ENCODE measurements around the gene ANKMY1.

Gene ANKMY1

DNA sequence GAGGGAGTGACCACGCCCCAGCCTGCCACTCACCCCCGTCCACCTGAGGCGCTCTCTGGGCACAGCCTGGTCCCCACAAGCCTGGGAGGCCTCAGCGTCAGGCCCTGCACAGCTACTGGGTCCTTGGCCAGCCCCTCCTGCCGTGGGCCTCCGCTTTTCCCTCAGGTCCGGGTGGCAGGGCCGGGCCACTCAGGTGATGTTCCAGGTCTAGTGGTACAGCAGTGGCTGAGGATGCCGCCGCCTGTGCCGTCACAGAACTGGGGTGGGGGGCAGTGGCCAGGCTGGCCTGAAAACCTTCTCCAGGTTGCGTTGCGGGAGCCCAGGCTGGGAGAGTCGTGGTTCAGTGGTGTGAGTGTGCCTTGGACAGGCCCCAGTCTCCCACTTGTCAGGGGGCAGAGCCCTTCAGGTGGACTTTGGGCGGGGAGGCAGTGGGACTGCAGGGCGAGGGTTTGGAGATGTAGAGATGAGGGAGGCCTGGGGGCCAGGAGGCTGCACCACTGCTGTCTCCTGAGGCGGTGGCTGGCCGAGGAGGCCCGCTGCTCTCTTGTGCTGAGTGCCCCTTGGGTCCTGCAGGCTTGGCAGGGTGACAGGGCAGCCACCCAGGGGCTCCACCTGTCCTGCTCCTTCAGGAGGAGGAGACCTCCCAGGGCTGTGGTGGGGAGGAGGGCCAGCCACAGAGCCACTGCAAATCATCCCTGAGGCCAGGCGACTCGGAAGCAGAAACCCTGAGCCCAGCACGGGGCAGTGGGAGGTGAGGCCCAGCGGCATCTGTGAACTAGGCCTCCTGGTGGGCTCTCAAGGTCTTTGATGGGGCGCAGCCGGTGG is 114.7 kb downstream of the ANKMY1 start:
- no peak for DNase-seq

DNA sequence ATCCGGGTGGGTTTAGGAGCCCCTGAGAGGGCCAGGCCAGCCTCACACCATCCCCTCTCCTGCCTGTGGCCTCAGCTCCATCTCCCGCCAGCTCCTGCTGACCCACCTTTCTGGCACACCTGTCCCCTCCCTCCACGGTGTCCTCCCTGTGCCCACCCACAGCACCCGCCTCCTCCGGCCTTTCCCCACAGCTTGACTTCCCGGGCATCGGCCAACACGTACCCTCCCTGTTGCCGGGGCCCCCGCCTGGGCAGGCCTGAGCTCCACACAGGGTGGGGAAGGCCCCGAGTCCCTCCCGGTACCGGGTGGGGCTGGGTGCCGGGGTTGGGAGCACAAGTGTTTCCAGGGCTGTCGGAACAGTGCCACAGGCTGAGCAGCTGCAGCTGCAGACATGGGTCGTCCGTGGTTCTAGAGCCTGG is 115.8 kb downstream of the ANKMY1 start:
- DNase-seq: no peak

DNA sequence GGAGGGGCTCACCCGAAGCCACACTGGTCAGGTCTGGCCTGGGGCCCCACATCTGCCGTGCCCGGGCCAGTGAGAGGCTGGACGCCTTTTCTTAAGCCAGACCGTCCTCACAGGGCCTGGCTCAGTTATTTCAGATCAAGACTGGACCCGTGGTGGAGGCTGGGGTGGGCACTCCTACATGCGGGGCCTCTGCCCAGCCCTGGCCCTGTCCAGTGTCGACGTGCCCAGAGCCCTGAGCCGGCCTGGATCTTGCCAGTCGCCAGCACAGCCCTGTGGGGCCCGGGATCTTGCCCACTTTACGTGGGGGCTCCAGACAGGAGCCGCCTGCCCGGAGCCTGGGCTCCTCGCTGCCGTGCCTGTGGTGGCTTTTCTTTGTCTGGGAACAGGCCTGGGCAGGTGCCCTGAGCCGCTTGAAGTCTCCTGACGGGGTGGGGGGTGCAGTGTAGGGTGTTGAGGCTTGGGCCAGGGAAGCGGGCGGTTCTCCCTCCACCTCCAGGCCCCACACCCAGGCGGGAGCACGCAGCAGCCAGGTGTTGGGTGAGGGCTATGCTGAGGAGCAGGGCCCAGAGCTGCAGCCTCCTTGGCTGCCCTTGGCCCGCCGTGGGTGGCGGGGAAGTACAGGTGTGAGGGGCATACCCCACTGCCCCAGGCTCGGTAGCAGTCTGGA is 116.3 kb downstream of the ANKMY1 start:
- DNase-seq: no peak

DNA sequence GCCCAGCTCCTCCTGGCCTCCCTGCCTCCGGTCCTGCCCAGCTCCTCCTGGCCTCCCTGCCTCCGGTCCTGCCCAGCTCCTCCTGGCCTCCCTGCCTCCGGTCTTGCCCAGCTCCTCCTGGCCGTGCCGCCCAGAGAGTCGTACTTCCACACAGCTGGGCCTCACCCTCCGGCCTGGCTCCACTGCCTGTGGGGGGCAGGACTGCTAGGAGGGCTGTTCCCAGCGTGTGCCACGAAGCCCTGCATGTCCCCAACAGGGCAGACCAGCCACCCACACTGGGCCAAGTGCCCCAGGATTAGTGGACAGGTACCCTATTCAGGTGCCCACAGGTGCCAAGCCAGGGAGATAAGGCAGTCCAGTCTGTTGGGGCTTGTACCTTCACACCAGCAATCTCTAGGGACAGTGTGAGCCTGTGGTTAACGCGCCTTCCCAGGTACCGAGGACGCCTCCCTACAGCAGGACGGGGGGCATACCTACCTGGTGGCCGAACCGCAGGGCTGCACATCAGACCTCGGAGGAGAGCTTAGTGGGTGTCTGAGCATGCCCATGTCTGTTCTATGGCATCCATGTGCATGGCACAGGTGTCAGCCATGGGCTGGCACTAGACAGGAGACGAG is 117.0 kb downstream of the ANKMY1 start:
- no peak for DNase-seq

DNA sequence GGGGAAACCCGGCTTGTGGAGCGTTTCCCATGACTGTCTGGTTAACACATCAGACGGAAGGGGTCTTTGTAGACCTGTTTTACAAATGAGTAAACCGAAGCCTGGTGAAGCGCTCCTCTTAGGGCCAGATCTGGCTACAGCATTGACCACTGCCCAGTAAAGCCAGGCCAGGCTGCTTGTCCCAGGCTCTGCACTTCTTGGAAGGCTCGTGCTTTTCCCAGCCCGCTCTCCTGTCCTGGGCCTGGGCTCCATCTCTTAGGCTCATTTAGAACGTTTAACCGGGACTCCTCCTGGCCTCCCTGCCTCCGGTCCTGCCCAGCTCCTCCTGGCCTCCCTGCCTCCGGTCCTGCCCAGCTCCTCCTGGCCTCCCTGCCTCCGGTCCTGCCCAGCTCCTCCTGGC is 117.5 kb downstream of the ANKMY1 start:
- no peak for DNase-seq

DNA sequence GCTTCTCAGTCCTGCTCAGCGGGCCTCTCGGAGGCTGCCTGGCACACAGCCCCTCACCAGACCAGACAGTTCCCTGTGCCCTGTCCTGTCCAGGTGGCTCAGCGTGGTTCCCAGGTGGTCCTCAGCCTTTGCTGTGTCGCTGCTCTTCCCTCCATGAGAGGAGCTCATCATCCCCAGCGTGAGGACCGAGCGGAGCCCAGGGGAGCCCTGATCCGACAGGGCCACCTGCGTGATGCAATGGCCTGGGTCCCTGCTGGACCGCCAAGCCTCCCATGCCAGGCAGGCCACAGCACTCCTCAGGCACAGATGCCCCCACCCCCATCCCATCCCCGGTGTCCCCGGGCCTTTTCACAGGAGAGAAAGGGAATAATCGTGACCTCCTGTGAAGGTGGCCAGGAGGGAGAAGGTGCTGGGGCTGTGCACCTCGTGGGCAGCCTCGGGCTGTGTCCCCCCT is 118.1 kb downstream of the ANKMY1 start:
- no peak for DNase-seq

DNA sequence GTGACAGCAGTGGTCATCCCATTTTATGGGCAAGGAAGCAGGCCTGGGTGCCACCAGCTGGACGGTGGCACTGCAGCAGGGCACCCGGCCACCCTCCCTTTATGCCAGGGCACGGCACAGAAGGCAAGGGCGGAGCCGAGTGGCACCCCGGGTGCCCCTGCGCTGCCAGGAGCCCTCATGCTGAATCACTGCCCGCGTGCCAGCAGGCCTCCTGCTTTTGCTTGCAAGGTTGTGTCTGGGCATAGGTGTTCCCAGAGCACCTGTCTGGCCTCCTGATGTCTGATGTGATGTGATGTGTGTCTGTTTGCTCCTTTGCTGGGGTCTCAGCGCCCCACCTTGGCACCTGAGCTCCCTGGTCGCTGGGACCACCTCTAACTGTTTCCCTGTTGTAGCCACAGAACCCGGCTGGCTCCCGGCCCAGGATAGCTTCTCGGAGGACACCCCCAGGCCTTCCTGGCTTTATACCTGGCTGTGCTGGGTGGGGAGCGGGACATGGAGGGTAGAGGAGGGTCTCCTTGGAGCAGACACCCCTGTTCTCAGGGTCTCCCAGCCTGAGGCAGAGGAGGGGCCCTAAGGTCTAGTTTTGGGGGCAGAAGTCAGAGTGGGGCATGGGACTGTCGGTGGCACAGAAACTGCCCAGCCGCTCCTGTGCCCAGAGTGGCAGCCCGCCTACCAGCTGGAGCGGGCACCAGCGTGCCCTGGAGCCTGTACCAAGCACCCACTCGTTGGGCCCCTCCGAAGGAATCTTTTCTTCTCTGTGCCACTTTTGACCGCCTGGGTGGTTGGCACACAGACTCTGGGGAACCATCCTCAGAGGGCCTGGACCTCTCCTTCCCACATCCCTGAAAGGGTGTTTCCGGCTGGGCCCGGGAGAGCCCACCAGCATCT is 118.7 kb downstream of the ANKMY1 start:
- no peak for DNase-seq

DNA sequence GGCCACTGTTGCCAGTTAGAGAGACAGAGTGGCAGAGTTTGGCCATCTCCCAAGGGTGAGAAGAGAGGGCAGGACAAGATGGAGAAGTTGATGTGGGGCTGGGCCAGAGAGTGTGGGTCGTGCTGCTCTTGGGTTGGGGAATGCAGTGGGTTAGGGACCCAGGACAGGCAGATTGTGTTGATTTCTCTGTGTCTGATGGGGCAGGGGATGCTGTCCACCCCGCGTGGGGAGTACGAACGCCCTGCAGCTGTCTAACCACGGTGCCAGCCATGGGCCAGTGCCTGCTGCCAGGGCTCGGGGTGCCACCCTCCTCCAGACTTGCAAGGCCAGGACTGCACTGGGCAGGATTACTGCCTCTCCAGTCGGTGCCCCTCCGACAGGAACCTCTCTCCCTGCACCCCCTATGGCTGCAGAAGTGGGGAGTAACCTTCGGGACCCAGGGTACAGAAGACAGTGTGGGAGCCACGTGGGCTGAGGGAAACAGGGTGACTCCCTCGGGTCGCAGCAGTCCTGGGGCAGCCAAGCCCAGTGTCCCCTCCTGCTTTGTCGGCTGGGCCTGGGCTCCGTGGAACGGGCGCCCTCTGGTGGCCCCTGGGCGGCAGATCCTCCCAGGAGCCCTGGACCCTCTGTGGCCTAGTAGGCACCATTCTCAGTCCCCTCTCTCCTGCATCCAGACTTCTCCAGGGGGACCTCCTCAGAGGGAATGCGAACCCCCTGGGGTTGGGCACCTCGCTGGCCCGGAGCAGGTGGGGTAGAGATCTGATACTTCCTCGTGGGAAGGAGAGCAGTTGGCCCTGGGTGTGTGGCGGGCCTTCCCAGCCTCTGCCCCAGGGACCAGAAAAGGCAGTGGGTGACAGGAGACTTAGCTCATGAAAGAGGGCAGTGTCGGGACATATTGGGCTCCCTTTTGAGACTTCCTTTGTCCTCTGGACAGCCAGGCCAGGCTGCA is 119.7 kb downstream of the ANKMY1 start:
- peak; percentile 52 for DNase-seq

DNA sequence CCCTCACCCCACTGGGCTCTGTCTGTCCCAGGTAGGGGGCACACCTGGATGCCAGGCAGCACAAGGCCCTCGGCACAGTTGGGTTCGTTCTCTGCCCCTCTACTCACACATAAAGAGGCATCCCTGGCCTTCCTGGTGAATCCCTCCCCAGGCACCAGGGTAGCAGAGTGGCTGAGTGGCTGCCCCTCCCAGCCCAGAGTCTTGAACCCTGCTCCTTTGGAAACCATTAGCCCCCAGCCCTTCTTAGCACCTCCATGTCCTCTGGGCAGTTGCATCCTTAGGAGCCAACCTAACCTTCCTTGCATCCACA is 120.3 kb downstream of the ANKMY1 start:
- DNase-seq: no peak

DNA sequence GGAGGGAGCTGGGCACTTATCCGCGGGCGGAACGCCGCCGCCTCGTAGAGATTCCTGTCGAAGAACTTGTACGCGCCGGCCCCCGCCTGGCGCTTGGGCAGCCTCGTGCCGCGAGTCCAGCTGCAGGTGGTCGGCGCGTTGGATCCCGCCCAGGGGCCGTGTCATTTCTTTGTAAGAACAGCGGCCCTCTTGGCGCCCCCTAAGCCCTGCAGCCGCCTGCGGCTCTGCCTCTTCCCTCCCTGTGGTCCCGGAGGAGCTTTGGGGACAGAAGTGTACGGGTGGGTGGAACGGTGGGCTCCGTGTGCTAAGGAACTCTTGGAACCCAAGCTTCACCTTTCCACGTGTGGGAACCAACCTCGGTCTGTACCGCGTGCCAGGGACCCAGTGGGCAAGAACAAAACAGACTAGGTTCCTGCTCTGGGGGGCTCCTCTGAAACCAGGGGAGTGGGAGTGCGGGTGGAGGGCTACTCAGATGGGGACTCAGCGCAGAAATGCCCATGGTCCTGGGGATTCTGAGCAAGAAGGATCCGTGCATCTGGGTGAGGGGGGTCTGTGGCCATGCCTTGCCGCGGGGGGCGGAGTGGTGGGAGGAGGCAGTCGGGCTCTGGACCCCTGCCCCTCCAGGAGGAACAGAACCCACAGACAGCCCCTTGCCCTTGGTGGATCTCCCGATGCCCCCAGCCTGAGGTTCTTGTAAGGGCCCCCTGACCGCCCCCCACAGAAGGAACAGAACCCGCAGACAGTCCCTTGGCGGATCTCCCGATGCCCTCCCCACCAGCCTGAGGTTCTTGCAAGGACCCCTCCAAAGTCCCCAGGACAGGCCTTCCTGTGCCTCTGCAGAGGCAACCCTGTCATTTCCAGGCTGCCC is 120.9 kb downstream of the ANKMY1 start:
- DNase-seq: no peak

DNA sequence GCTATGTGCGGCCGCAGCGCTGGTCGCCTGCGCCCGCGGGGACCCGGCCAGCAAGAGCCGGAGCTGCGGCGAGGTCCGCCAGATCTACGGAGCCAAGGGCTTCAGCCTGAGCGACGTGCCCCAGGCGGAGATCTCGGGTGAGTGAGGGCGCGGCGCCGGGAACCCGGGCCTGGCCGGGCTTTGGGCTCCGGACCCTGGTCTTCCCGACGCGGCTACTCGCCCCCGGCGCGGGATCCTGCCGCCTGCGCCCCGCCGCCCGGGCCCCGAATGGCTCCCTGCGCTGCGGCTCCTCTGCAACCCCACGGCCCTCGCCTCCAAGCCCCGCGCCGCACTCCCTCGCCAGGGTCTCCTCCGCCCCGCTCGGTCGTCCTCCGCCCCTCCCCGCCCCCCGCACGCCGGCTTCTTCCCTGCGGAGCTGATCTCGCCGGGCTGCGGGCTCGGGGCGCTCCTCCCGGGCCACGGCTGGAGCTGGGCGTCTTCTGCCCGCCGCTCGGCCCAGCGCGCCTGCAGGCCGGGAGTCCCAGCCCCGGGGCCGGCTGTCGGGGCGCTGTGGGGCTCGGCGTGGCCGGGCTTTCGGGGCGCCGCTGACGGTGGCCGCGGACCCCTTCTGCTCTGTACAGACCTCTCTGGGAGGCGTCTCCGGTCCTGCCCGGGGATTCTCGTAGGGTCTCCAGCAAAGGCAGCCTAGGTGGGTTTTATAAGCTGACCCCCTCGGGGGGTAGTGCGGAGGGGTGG is 121.7 kb downstream of the ANKMY1 start:
- DNase-seq: no peak

DNA sequence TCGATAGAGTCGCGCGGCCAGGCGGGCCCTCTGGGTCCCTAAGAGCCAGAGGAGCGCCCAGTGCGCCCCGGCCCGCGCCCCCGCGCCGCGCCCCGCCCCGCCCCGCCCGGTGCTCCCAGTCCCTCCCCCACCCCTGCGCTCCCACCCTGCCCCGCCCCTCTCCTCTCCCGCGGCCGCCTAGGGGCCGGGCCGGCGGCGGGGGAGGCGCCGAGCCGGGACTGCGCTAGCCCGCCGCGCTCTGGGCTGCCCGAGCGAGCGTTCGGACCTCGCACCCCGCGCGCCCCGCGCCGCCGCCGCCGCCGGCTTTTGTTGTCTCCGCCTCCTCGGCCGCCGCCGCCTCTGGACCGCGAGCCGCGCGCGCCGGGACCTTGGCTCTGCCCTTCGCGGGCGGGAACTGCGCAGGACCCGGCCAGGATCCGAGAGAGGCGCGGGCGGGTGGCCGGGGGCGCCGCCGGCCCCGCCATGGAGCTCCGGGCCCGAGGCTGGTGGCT is 122.3 kb downstream of the ANKMY1 start, which contains the start of gene GPC1:
Gene GPC1 (plus strand): TSS at position 207 of the 491 bp plus-strand sequence. CDS start 256 bp downstream, at position 463.
- DNase-seq: no peak

DNA sequence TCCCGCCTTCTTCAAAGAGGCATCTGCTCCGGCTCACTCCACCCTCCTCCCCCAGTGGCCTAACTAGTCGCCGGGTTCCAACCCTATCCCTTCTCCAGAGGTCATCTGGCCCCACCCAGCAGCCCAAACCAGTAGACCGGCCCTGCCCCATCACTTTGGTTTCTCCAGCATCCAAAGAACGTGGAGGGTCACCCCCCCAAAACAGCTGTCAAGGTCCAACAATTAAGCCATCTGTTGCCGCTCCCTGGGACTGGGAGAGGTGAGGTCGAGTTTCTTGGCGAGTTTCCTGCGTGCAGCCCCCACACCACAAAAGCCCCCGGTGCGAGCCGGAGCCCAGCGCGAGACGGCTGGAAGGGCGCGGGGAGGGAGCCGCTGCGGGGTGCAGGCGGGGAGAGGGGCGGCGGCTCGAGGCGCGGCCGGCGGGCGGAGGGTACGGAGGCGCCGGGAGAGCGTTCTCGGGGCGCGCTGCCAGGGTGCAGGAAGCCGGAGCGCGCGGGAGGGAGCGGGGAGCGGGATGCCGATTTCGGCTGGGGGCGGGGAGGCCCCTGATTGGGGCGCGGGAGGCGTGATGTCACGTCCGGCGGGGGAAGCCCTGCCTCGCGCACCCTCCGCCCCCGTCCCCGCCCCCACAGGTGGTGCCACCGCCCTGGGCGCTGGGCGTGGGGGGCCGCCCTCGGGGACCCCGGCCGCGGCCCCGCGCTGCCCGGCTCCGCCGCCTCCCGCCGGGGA is 122.9 kb downstream of the ANKMY1 start:
- peak; percentile 86 for DNase-seq

DNA sequence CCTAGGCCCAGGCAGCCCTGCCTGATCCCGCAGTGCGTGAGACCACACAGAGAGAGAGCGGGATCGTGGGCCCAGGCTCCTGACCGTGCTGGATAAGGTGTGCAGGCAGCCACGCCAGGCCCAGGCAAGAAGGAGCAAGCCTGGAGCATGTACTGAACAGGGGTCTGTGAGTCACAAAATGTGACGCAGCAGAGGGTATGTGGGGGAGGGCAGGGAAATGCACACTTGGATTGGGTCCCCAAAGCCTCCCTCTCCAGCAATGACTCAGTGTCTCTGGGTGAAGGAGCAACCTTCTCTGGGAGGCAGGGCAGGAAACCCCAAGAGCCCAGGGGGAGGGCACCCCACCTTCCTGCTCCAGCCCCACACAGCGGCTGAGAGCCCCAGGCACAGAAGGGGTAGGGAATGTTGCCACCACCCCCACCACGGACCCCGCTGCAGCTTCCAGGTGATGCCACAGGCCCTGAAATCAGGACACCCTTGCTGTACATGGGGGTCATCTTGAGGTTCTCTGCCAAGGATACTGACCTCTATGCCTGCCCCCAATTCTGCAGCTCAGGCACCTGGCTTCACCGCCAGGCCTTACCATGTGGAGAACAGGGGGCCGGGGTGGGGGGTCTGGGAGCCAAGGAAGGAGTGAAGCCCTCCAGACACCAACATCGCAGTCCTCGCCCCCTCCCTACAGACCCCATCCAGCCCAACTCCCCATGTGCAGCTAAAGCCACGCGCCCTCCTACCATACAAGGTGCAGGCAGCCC is 123.6 kb downstream of the ANKMY1 start:
- DNase-seq: no peak

DNA sequence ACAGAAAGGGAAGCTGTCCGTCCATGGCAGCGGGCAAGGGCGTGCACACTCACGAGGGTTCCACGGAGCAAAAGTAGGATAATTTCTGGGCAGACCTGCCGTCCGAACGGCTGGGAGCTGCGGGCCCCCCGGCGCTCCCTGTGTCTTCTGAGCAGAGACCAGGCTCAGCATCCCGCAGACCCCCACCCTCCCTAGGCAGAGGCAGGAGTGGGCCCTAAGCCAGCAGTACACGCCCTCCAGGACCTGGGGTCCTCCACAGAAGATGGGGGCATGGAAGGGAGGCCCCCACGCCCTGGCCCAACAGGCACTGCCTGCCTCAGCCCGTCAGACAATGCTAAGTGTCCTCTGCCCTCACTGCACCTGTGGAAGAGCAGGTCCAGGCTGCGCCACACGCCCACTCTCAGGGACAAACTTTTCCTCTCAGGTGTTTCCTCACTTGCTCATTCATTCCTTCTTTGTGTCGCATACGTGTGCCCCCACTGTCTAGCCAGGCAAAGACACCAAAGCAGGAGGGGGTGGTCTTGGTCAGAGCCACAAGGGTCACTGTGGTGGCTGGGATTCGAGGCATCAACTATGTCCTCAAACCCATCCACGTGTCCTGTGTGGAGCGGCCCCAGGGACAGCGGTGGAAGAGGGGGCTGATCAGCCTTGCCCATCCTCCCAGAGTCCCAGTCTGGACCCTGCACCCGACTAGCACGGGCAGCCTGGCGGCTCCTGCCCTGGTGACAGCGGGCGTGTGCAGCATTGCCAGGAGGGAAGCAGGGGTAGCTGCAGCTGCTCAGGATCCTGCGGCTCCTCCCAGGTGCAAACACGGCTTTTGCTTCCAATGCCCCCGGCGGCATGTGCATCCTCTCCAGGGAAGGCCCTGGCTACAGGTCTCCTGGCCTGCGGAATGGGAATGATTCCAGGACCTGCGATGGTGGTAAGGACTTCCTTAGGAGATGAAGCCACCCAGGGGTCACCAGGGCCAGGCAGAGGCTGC is 124.7 kb downstream of the ANKMY1 start:
- DNase-seq: no peak

DNA sequence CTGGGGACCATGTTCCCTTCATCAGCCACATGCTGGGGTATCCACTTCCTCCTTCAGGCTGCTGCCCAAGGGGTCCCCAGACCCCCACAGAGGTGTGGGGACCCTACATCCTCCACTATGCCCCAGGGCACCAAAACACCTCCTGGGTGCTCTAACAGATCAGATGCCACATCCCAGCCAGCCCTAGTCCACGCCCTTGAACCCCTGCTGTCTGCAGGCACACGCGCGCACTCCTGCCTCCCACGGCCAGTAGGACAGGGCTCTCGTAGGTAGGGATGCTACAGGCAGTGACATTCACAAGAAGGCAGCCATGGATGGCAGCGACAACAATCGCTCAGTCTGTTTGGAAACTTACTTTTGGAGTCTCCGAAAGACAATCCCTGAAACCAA is 125.4 kb downstream of the ANKMY1 start:
- DNase-seq: no peak
